H1 (cell line): ENCODE measurements around the gene TMEM245. TPM values are rescaled to one million over a fixed set of nuclear protein-coding genes. Genes with fewer than 3 reads are reported as not detected.

Source experiments
- CTCF ChIA-PET: fragments of 300-600 bp; sonication (Branson Sonifier 250); formaldehyde crosslinking; loops from one replicate; lab custom pipeline; 2021; ENCODE audit not compliant: partially characterized antibody; lab: Charles Lee
- POLR2A ChIA-PET: fragments of 300-600 bp; sonication (Branson Sonifier 250); formaldehyde crosslinking; loops from one replicate; lab custom pipeline; 2021; ENCODE audit warnings: inconsistent platforms; ENCODE audit not compliant: partially characterized antibody; lab: Charles Lee
- DNase-seq, 2 experiments: peaks; one replicate each; pipeline versions ENCODE4 v3.0.0 to v3.0.0-alpha.2; 2010 to 2022; ENCODE audit warnings: low spot score in 2 of 2, low read depth in 1 of 2, mixed read lengths in 1 of 2
- FAIRE-seq: peaks from 2 replicates; lab custom pipeline; 2011; peaks lifted over from hg19 to GRCh38; lab: Jason Lieb, UNC
- H2AFZ ChIP-seq: 2 replicates; pipeline ENCODE4 v1.8.1; 2012; ENCODE audit warnings: low read length, inconsistent platforms
- H2AK5ac ChIP-seq: 2 replicates; pipeline ENCODE4 v1.6.1; 2013; ENCODE audit warnings: low read depth, low read length
- H2BK120ac ChIP-seq: replicated peaks from 2 replicates; pipeline ENCODE3; 2013; ENCODE audit warnings: low read depth, low read length, inconsistent platforms
- H2BK12ac ChIP-seq: 2 replicates; pipeline ENCODE4 v1.6.1; 2013; ENCODE audit warnings: low read depth, low read length
- H2BK15ac ChIP-seq: 2 replicates; pipeline ENCODE4 v1.6.1; 2013; ENCODE audit warnings: low read length
- H2BK20ac ChIP-seq: 2 replicates; pipeline ENCODE4 v1.6.1; 2013; ENCODE audit warnings: low read length
- H2BK5ac ChIP-seq: 2 replicates; pipeline ENCODE4 v1.6.1; 2013; ENCODE audit warnings: low read depth, low read length
- H3K14ac ChIP-seq: 2 replicates; pipeline ENCODE4 v1.6.1; 2013; ENCODE audit warnings: inconsistent platforms; ENCODE audit not compliant: insufficient read length
- H3K18ac ChIP-seq: 2 replicates; pipeline ENCODE4 v1.6.1; 2013; ENCODE audit warnings: low read length; ENCODE audit errors: extremely low read depth
- H3K23ac ChIP-seq: 2 replicates; pipeline ENCODE4 v1.6.1; 2013; ENCODE audit warnings: inconsistent platforms; ENCODE audit not compliant: insufficient read length
- H3K23me2 ChIP-seq: 2 replicates; pipeline ENCODE4 v1.6.1; 2013; ENCODE audit warnings: low read depth, low read length
- H3K27ac ChIP-seq: 2 replicates; pipeline ENCODE4 v1.6.1; 2011; ENCODE audit warnings: low read depth, low read length, inconsistent platforms
- H3K27me3 ChIP-seq, 4 experiments: replicated peaks in 1 of 4; 1 replicate in 1 of 4; 2 replicates in 3 of 4; pipeline versions ENCODE4 v1.6.1 to v1.8.1; 2011 to 2013; ENCODE audit warnings: low read length in 3 of 4, mild to moderate bottlenecking in 3 of 4, inconsistent platforms in 2 of 4, mixed read lengths in 2 of 4, moderate library complexity in 1 of 4; ENCODE audit not compliant: control insufficient read depth in 3 of 4, insufficient read depth in 3 of 4; ENCODE audit errors: extremely low read depth in 1 of 4
- H3K36me3 ChIP-seq, 4 experiments: 2 replicates each; pipeline versions ENCODE4 v1.6.1 to v1.8.1; 2011 to 2013; ENCODE audit warnings: mild to moderate bottlenecking in 4 of 4, low read length in 3 of 4, moderate library complexity in 2 of 4, control low read depth in 1 of 4, inconsistent platforms in 1 of 4; ENCODE audit not compliant: insufficient read depth in 4 of 4, control insufficient read depth in 2 of 4
- H3K4ac ChIP-seq: replicated peaks from 2 replicates; pipeline ENCODE3; 2013; ENCODE audit warnings: low read length, low read depth, mixed read lengths, inconsistent platforms; ENCODE audit not compliant: insufficient read length
- H3K4me1 ChIP-seq, 4 experiments: replicated peaks in 1 of 4; 1 replicate in 1 of 4; 2 replicates in 3 of 4; pipeline versions ENCODE4 v1.6.1 to v1.8.1; 2011 to 2013; ENCODE audit warnings: low read length in 3 of 4, inconsistent platforms in 2 of 4, mixed read lengths in 1 of 4; ENCODE audit not compliant: insufficient read depth in 4 of 4, control insufficient read depth in 3 of 4
- H3K4me2 ChIP-seq, 2 experiments: 2 replicates each; pipeline versions ENCODE4 v1.6.1 to v1.8.1; 2011 to 2013; ENCODE audit warnings: low read depth in 2 of 2, low read length in 2 of 2, control low read depth in 1 of 2, inconsistent platforms in 1 of 2, mild to moderate bottlenecking in 1 of 2; ENCODE audit not compliant: insufficient read depth in 1 of 2
- H3K4me3 ChIP-seq, 4 experiments: fragments of 200-600, 300-600 bp in 1 of 4; sonication (generic), shearing (Covaris generic), sonication (Bioruptor Twin) in 1 of 4; 2 replicates each; pipeline versions ENCODE4 v1.5.1 to v1.8.1; 2011 to 2016; ENCODE audit warnings: low read length in 4 of 4, low read depth in 3 of 4, control low read depth in 2 of 4, inconsistent platforms in 2 of 4, mild to moderate bottlenecking in 2 of 4, mixed read lengths in 1 of 4, moderate library complexity in 1 of 4; ENCODE audit not compliant: insufficient read depth in 2 of 4; ENCODE audit errors: extremely low read depth in 1 of 4
- H3K56ac ChIP-seq: replicated peaks from 2 replicates; pipeline ENCODE3; 2013; ENCODE audit warnings: low read depth, mild to moderate bottlenecking, mixed read lengths, low read length, inconsistent platforms; ENCODE audit not compliant: insufficient read length
- H3K79me1 ChIP-seq: 2 replicates; pipeline ENCODE4 v1.6.1; 2013; ENCODE audit warnings: low read depth, low read length, control low read depth
- H3K79me2 ChIP-seq, 2 experiments: 2 replicates each; pipeline versions ENCODE4 v1.6.1 to v1.8.1; 2012 to 2013; ENCODE audit warnings: low read length in 2 of 2, mild to moderate bottlenecking in 2 of 2, inconsistent platforms in 1 of 2; ENCODE audit not compliant: insufficient read depth in 2 of 2, control insufficient read depth in 1 of 2
- H3K9ac ChIP-seq, 4 experiments: replicated peaks in 1 of 4; 1 replicate in 1 of 4; 2 replicates in 3 of 4; pipeline versions ENCODE4 v1.6.1 to v1.8.1; 2011 to 2013; ENCODE audit warnings: low read depth in 3 of 4, low read length in 3 of 4, control low read depth in 2 of 4, mild to moderate bottlenecking in 2 of 4, moderate library complexity in 2 of 4, inconsistent platforms in 1 of 4; ENCODE audit errors: extremely low read depth in 1 of 4
- H3K9me3 ChIP-seq, 2 experiments: 2 replicates each; pipeline versions ENCODE4 v1.6.1 to v1.8.1; 2012 to 2013; ENCODE audit warnings: mild to moderate bottlenecking in 2 of 2, moderate library complexity in 2 of 2, control low read depth in 1 of 2, inconsistent platforms in 1 of 2, low read depth in 1 of 2, low read length in 1 of 2, mixed read lengths in 1 of 2; ENCODE audit not compliant: insufficient read depth in 2 of 2
- H4K20me1 ChIP-seq, 2 experiments: replicated peaks in 1 of 2; 2 replicates each; pipeline versions ENCODE3 to v1.8.1; 2011 to 2013; ENCODE audit warnings: inconsistent platforms in 2 of 2, low read length in 2 of 2, mild to moderate bottlenecking in 1 of 2; ENCODE audit not compliant: insufficient read depth in 2 of 2, control insufficient read depth in 1 of 2
- H4K5ac ChIP-seq: 2 replicates; pipeline ENCODE4 v1.6.1; 2013; ENCODE audit warnings: low read length, low read depth, mixed read lengths, inconsistent platforms; ENCODE audit not compliant: insufficient read length
- H4K8ac ChIP-seq: 2 replicates; pipeline ENCODE4 v1.8.0; 2013; ENCODE audit warnings: mild to moderate bottlenecking, moderate library complexity, low read length, inconsistent platforms; ENCODE audit not compliant: insufficient read depth; ENCODE audit errors: extremely low read depth
- H4K91ac ChIP-seq: replicated peaks from 2 replicates; pipeline ENCODE3; 2013; ENCODE audit warnings: low read length, mixed read lengths, inconsistent platforms; ENCODE audit not compliant: insufficient read length
- BCL11A ChIP-seq, 2 experiments: IDR thresholded peaks; one replicate each; pipeline ENCODE4 v1.6.1; 2011; ENCODE audit warnings: low read depth in 2 of 2, low read length in 2 of 2, mild to moderate bottlenecking in 2 of 2
- CEBPB ChIP-seq: IDR thresholded peaks from 2 replicates; pipeline ENCODE4 v1.6.1; 2012; ENCODE audit warnings: low read depth, low read length
- CHD1 ChIP-seq: IDR thresholded peaks from 2 replicates; pipeline ENCODE4 v1.6.1; 2012; ENCODE audit warnings: low read depth, low read length, improper control_type of control experiment
- HDAC2 ChIP-seq, 2 experiments: fragments of 300-600 bp in 1 of 2; sonication (generic) in 1 of 2; IDR thresholded peaks; 2 replicates each; pipeline ENCODE4 v1.6.1; 2011 to 2012; ENCODE audit warnings: low read depth in 2 of 2, low read length in 2 of 2, mild to moderate bottlenecking in 2 of 2, moderate library complexity in 2 of 2, borderline replicate concordance in 1 of 2, inconsistent platforms in 1 of 2
- JUND ChIP-seq: IDR thresholded peaks from 2 replicates; pipeline ENCODE4 v1.6.1; 2011; ENCODE audit warnings: mild to moderate bottlenecking, improper control_type of control experiment, low read length
- NANOG ChIP-seq: IDR thresholded peaks from 2 replicates; pipeline ENCODE4 v1.6.1; 2011; ENCODE audit warnings: low read length, low read depth, mild to moderate bottlenecking, inconsistent platforms; ENCODE audit not compliant: insufficient read depth, poor library complexity, severe bottlenecking
- RBBP5 ChIP-seq: IDR thresholded peaks from 2 replicates; pipeline ENCODE4 v1.7.1; 2012; ENCODE audit warnings: low read depth, mild to moderate bottlenecking, inconsistent platforms, low read length, moderate library complexity, borderline replicate concordance
- RFX5 ChIP-seq: IDR thresholded peaks from 2 replicates; pipeline ENCODE4 v1.6.1; 2011; ENCODE audit warnings: low read depth, low read length, improper control_type of control experiment, borderline replicate concordance
- WGBS, 2 experiments: shearing (Covaris generic) in 1 of 2; methylation state at CpG; one replicate each; pipeline versions ENCODE4 v1.1.6 to v1.1.7; 2013 to 2015; ENCODE audit warnings: low lambda C conversion rate in 2 of 2, mixed read lengths in 2 of 2, inconsistent platforms in 1 of 2, low coverage in 1 of 2, missing lambda C conversion rate in 1 of 2; ENCODE audit not compliant: insufficient replicate concordance in 2 of 2, insufficient coverage in 1 of 2, insufficient read length in 1 of 2; ENCODE audit errors: extremely low coverage in 1 of 2, missing lambda C conversion rate in 1 of 2; 5-methylcytosine and 5-hydroxymethylcytosine counted together
- polyA plus RNA-seq, 7 experiments: library from polyadenylated mRNA; depleted of rRNA in 3 of 7; stranded (reverse) in 5 of 7; unstranded in 2 of 7; fragments of >200 nt in 5 of 7; fragments of 200-250 nt in 2 of 7; gene quantifications; 1 replicate in 5 of 7; 2 replicates in 1 of 7; 4 replicates in 1 of 7; pipeline versions ENCODE4 v1.2.1 to v1.2.3, GENCODE V29; 2011 to 2013; ENCODE audit warnings: missing spikeins in 2 of 7, mixed read lengths in 2 of 7
- total RNA-seq: library from RNA; stranded (reverse); fragmentation: NEBNext Ultra II Directional; extraction: Animal tissue kit (Norgen Biotek cat#: 25700); gene quantifications from 2 replicates; pipeline ENCODE4 v1.2.1, GENCODE V29; 2021
- TF ChIP-seq, protein P1 (sequence below): IDR thresholded peaks from 2 replicates; pipeline ENCODE4 v1.6.1; 2012; ENCODE audit warnings: low read length, inconsistent platforms
- TF ChIP-seq, protein P2 (sequence below): IDR thresholded peaks from 2 replicates; pipeline ENCODE4 v1.6.1; 2012; ENCODE audit warnings: inconsistent platforms
- TF ChIP-seq, protein P3 (sequence below): IDR thresholded peaks from 2 replicates; pipeline ENCODE4 v1.6.1; 2012; ENCODE audit warnings: inconsistent platforms

TMEM245 gene
- total and polyA plus RNA-seq, 2 of the 8 experiments (the other 6 are each of a cell fraction or from before 2014, with no cell fraction given): 44.3 to 45.8 TPM

DNA sequence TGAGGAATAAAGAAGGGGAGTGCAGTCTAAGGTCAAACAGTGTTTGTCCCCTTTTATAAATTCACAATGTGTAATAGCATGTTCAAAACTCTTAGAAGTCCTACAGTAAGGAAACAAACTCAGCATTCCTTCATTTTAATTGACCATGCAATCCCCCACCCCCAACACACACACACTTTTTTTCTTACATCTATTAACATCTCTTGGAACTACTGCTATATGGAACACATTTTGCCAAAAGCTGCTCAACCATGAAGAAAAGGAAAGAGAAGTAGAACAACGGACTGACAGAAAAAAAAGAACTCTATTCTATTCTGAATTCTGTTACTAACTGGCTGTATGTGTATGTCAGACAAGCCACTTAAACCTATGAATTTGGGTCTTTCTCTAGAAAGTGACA, 103.6 kb downstream of the TMEM245 start:
- Histone ChIP-seq H3K4me2 (no peak overlapping the region), H3K4me3 (no peak overlapping the region), H3K18ac (no peak overlapping the region), H3K4me1 (peaks cover 0 to 6% (median 2%) of the 10 kb centered on the region in 4 experiments; a peak in 5 of 7 replicates), H2BK20ac (no peak overlapping the region), H3K79me2 (peaks cover 0 to 14% of the 10 kb centered on the region in 2 experiments; a peak in 2 of 4 replicates), H3K27ac (no peak overlapping the region), H3K36me3 (peaks cover 0 to 15% (median 8%) of the 10 kb centered on the region in 4 experiments; a peak in 4 of 8 replicates), H3K9ac (no peak overlapping the region), H3K23me2 (peaks cover 4% of the 10 kb centered on the region), H4K8ac (no peak overlapping the region), H3K9me3 (no peaks in the 10 kb centered on the region), H2AFZ (no peak overlapping the region), H2BK120ac (no peak overlapping the region), H3K14ac (no peak overlapping the region), H4K20me1 (peaks cover 3 to 7% of the 10 kb centered on the region in 2 experiments), H2BK5ac (no peak overlapping the region), H2BK15ac (no peak overlapping the region), H3K23ac (no peak overlapping the region), H4K91ac (no peak overlapping the region), H2AK5ac (no peak overlapping the region), H3K4ac (no peak overlapping the region), H2BK12ac (no peak overlapping the region), H3K79me1 (no peaks in the 10 kb centered on the region; the same call in 1 of the 2 replicates), H4K5ac (no peak overlapping the region), H3K27me3 (peaks cover 0 to 5% (median 2%) of the 10 kb centered on the region in 4 experiments; a peak in 1 of 7 replicates), H3K56ac (no peak overlapping the region)
- DNase-seq (no peak), FAIRE-seq (no peak)
- POLR2A ChIA-PET: interaction anchor here (1.0 kb wide), 1 partner anchor 8 kb away, joined by 3 read pairs; no protein-coding TSS in a partner anchor
- 75% methylated on average over 1 of the region's 1 CpG; no CpG with 5 or more reads in 1 of the 2 experiments for WGBS, 2 experiments
- CTCF ChIA-PET: no interaction called here
- TF ChIP-seq, protein P1, sequence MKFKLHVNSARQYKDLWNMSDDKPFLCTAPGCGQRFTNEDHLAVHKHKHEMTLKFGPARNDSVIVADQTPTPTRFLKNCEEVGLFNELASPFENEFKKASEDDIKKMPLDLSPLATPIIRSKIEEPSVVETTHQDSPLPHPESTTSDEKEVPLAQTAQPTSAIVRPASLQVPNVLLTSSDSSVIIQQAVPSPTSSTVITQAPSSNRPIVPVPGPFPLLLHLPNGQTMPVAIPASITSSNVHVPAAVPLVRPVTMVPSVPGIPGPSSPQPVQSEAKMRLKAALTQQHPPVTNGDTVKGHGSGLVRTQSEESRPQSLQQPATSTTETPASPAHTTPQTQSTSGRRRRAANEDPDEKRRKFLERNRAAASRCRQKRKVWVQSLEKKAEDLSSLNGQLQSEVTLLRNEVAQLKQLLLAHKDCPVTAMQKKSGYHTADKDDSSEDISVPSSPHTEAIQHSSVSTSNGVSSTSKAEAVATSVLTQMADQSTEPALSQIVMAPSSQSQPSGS: no peak
- TF ChIP-seq, protein P2, sequence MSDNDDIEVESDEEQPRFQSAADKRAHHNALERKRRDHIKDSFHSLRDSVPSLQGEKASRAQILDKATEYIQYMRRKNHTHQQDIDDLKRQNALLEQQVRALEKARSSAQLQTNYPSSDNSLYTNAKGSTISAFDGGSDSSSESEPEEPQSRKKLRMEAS: no peak
- no peak for TF ChIP-seq RBBP5
- no peak for TF ChIP-seq CEBPB
- TF ChIP-seq, protein P3, sequence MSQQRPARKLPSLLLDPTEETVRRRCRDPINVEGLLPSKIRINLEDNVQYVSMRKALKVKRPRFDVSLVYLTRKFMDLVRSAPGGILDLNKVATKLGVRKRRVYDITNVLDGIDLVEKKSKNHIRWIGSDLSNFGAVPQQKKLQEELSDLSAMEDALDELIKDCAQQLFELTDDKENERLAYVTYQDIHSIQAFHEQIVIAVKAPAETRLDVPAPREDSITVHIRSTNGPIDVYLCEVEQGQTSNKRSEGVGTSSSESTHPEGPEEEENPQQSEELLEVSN: no peak
- TF ChIP-seq JUND: no peak
- no peak for TF ChIP-seq RFX5
- TF ChIP-seq HDAC2 (IDR thresholded peaks at IDR 0.05; ENCODE audit: borderline replicate concordance in 1 of 2, low read depth in 2 of 2, low read length in 2 of 2): no peak
- no peak for TF ChIP-seq NANOG
- no peak for TF ChIP-seq BCL11A (IDR thresholded peaks at IDR 0.05; ENCODE audit: low read depth in 2 of 2, low read length in 2 of 2)
- TF ChIP-seq CHD1: no peak
